HCT116 (cell line): ENCODE measurements around the gene PIWIL4. TPM values are rescaled to one million over a fixed set of nuclear protein-coding genes. Genes with fewer than 3 reads are reported as not detected.

Source experiments
- ATAC-seq: fragments of 200-7000 bp; cut with Tn5 transposase; 2 replicates; pipeline ENCODE4 v1.9.1; 2020; ENCODE audit warnings: mild to moderate bottlenecking, moderate library complexity
- BruUV-seq: library from RNA; stranded (reverse); fragments of 400-500 nt; replicated peaks from 2 replicates; lab custom pipeline; 2021; lab: Mats Ljungman, UMichigan
- CTCF ChIA-PET: fragments of 300-600 bp; sonication (Branson Sonifier 250); formaldehyde crosslinking; loops from one replicate; lab custom pipeline; 2021; ENCODE audit warnings: antibody characterized with exemption; lab: Charles Lee
- POLR2A ChIA-PET: fragments of 300-600, 350-600 bp; sonication (Branson Sonifier 250); formaldehyde crosslinking; loops from one replicate; lab custom pipeline; 2021; ENCODE audit warnings: antibody characterized with exemption; lab: Charles Lee
- RAD21 ChIA-PET, 2 experiments: fragments of 300-600 bp; sonication (Branson Sonifier 250); formaldehyde crosslinking; loops; one replicate each; lab custom pipeline; 2023; ENCODE audit warnings: low total read pairs in 2 of 2; ENCODE audit not compliant: uncharacterized antibody in 2 of 2, unreplicated experiment in 2 of 2, low non-redundant PET in 1 of 2; lab: Charles Lee
- DNase-seq: peaks from one replicate; pipeline ENCODE4 v3.0.0-alpha.2; 2010; ENCODE audit warnings: low read depth, low spot score
- H2AFZ ChIP-seq: fragments of 200-600 bp; shearing (Covaris generic), sonication (generic); 2 replicates; pipeline ENCODE4 v1.6.1; 2017; ENCODE audit warnings: low read depth, mixed run types, mixed read lengths, antibody characterized with exemption, low read length; ENCODE audit not compliant: poor library complexity, severe bottlenecking
- H3K27ac ChIP-seq: 2 replicates; pipeline ENCODE4 v1.5.1; 2012; ENCODE audit warnings: low read depth, low read length
- H3K27me3 ChIP-seq: fragments of 200-600 bp; sonication (generic); 2 replicates; pipeline ENCODE4 v1.6.1; 2016; ENCODE audit warnings: mixed run types, low read length, mixed read lengths; ENCODE audit not compliant: insufficient read depth
- H3K36me3 ChIP-seq, 2 experiments: fragments of 200-500 bp in 1 of 2; fragments of 200-600 bp in 1 of 2; sonication (Bioruptor generic) in 1 of 2; sonication (generic) in 1 of 2; 2 replicates each; pipeline versions ENCODE4 v1.5.1 to v1.6.1; 2014 to 2016; ENCODE audit warnings: low read length in 2 of 2, inconsistent platforms in 1 of 2, mixed read lengths in 1 of 2, mixed run types in 1 of 2; ENCODE audit not compliant: insufficient read depth in 2 of 2, control insufficient read depth in 1 of 2
- H3K4me1 ChIP-seq, 2 experiments: fragments of 200-600 bp in 1 of 2; sonication (generic) in 1 of 2; 2 replicates each; pipeline versions ENCODE4 v1.5.1 to v1.6.1; 2012 to 2017; ENCODE audit warnings: low read length in 2 of 2, inconsistent platforms in 1 of 2, mild to moderate bottlenecking in 1 of 2, mixed read lengths in 1 of 2, mixed run types in 1 of 2, moderate library complexity in 1 of 2; ENCODE audit not compliant: insufficient read depth in 2 of 2, control insufficient read depth in 1 of 2
- H3K4me2 ChIP-seq: fragments of 200-600 bp; sonication (generic); 2 replicates; pipeline ENCODE4 v1.6.1; 2017; ENCODE audit warnings: mixed run types, low read length, mixed read lengths
- H3K4me3 ChIP-seq, 2 experiments: fragments of 200-600 bp in 1 of 2; sonication (generic) in 1 of 2; replicated peaks in 1 of 2; 2 replicates each; pipeline ENCODE4 v1.5.1; 2011 to 2016; ENCODE audit warnings: low read length in 2 of 2, control low read depth in 1 of 2, low read depth in 1 of 2, mild to moderate bottlenecking in 1 of 2, mixed read lengths in 1 of 2, mixed run types in 1 of 2
- H3K79me2 ChIP-seq: fragments of 200-600 bp; sonication (generic); 2 replicates; pipeline ENCODE4 v1.6.1; 2017; ENCODE audit warnings: mild to moderate bottlenecking, mixed run types, low read length, moderate library complexity, mixed read lengths; ENCODE audit not compliant: insufficient read depth
- H3K9ac ChIP-seq: fragments of 200-600 bp; sonication (generic); 2 replicates; pipeline ENCODE4 v1.6.1; 2016; ENCODE audit warnings: low read length, mixed read lengths
- H3K9me2 ChIP-seq: fragments of 200-600 bp; sonication (generic), shearing (Covaris generic); 2 replicates; pipeline ENCODE4 v1.6.1; 2017; ENCODE audit warnings: mixed run types, mild to moderate bottlenecking, moderate library complexity; ENCODE audit not compliant: insufficient read depth
- H3K9me3 ChIP-seq, 2 experiments: fragments of 200-500 bp in 1 of 2; fragments of 200-600 bp in 1 of 2; sonication (Bioruptor generic) in 1 of 2; sonication (generic) in 1 of 2; 2 replicates each; pipeline ENCODE4 v1.6.1; 2014 to 2017; ENCODE audit warnings: low read length in 2 of 2, mixed read lengths in 2 of 2, inconsistent platforms in 1 of 2, low read depth in 1 of 2, mild to moderate bottlenecking in 1 of 2, mixed run types in 1 of 2, moderate library complexity in 1 of 2; ENCODE audit not compliant: control insufficient read depth in 1 of 2, insufficient read depth in 1 of 2
- H4K20me1 ChIP-seq: fragments of 200-600 bp; sonication (generic), shearing (Covaris generic); 2 replicates; pipeline ENCODE4 v1.6.1; 2017; ENCODE audit warnings: mixed run types, mild to moderate bottlenecking, moderate library complexity; ENCODE audit not compliant: insufficient read depth
- CBX3 ChIP-seq: IDR thresholded peaks from 2 replicates; pipeline ENCODE4 v1.6.1; 2012; ENCODE audit warnings: low read depth
- EZH2 ChIP-seq: fragments of 200-600 bp; sonication (generic); IDR thresholded peaks from 2 replicates; pipeline ENCODE4 v1.6.1; 2017; ENCODE audit warnings: antibody characterized with exemption, mixed run types
- EZH2phosphoT487 ChIP-seq: fragments of 200-600 bp; IDR thresholded peaks from 2 replicates; pipeline ENCODE4 v1.6.1; 2018; ENCODE audit warnings: antibody characterized with exemption, borderline replicate concordance
- FOSL1 ChIP-seq: IDR thresholded peaks from 2 replicates; pipeline ENCODE4 v1.6.1; 2012; ENCODE audit warnings: low read depth
- JUND ChIP-seq: IDR thresholded peaks from 2 replicates; pipeline ENCODE4 v1.6.1; 2012
- MAX ChIP-seq: IDR thresholded peaks from 2 replicates; pipeline ENCODE4 v1.6.1; 2012
- POLR2A ChIP-seq: IDR thresholded peaks from 2 replicates; pipeline ENCODE4 v1.7.0; 2011; ENCODE audit warnings: borderline replicate concordance; ENCODE audit not compliant: insufficient read depth, insufficient read length; ENCODE audit errors: extremely low read depth
- POLR2AphosphoS5 ChIP-seq: IDR thresholded peaks from 2 replicates; pipeline ENCODE4 v1.6.1; 2011; ENCODE audit warnings: mild to moderate bottlenecking, low read depth, low read length, moderate library complexity
- RAD21 ChIP-seq: IDR thresholded peaks from 2 replicates; pipeline ENCODE4 v1.6.1; 2012; ENCODE audit warnings: low read depth, mild to moderate bottlenecking
- REST ChIP-seq: IDR thresholded peaks from 2 replicates; pipeline ENCODE4 v1.6.1; 2012; ENCODE audit warnings: low read depth
- SIN3A ChIP-seq: IDR thresholded peaks from 2 replicates; pipeline ENCODE4 v1.6.1; 2012; ENCODE audit warnings: low read depth
- SP1 ChIP-seq: IDR thresholded peaks from 2 replicates; pipeline ENCODE4 v1.6.1; 2012; ENCODE audit warnings: low read depth
- SRF ChIP-seq: IDR thresholded peaks from 2 replicates; pipeline ENCODE4 v1.6.1; 2012; ENCODE audit warnings: low read depth
- ZFX ChIP-seq: fragments of 450-650 bp; IDR thresholded peaks from 2 replicates; pipeline ENCODE4 v1.6.1; 2017
- intact Hi-C: fragments of 100-400 bp; cut with micrococcal nuclease; formaldehyde crosslinking; loops from 2 replicates; pipeline ENCODE4 v1.10.0; 2022
- total RNA-seq: library from RNA; stranded (reverse); gene quantifications from one replicate; pipeline ENCODE4 v1.2.1, GENCODE V29; 2021; ENCODE audit not compliant: unreplicated experiment
- TF ChIP-seq, protein P1 (sequence below), 3 experiments: fragments of 200-600 bp in 1 of 3; sonication (generic) in 1 of 3; IDR thresholded peaks in 2 of 3; conservative IDR thresholded peaks in 1 of 3; 2 replicates each; pipeline ENCODE4 v1.5.1; 2012 to 2017; ENCODE audit warnings: low read depth in 2 of 3, low read length in 2 of 3, antibody characterized with exemption in 1 of 3, borderline replicate concordance in 1 of 3, control low read depth in 1 of 3, mild to moderate bottlenecking in 1 of 3, mixed read lengths in 1 of 3, mixed run types in 1 of 3, moderate library complexity in 1 of 3; ENCODE audit not compliant: insufficient read depth in 1 of 3

Gene PIWIL4
- total RNA-seq, 1 experiment from 2014 or later, result 0.34 TPM

DNA sequence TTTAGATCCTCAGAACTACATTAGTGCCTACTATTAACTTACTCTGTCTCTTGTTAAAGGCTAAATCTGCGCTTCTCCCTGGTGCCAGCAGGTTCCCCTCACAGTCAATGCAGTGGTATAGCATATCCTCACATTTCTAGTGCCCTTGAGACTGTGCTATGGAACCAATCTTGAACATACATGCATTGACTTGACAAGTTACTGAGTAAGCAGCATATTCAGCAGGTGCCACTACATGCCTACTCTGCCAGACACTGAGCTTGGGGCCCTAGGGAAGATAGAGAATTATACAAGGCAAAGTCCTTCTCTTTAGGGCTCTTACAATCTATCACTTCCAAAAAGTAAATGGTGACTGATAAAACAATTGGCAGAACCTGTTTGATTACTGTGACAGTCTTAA is 20.3 kb upstream of the PIWIL4 start:
- no peak overlapping the region for H3K4me2 ChIP-seq
- H3K9ac ChIP-seq, result no peak overlapping the region
- peaks cover 8 to 20% of the 10 kb centered on the region in 2 experiments; a peak in 3 of 4 replicates for H3K4me1 ChIP-seq
- no peaks in the 10 kb centered on the region for H3K9me3 ChIP-seq
- no peaks in the 10 kb centered on the region for H3K36me3 ChIP-seq
- CTCF ChIA-PET, result no interaction called here
- TF ChIP-seq POLR2A (no peak), SRF (no peak), ZFX (no peak), POLR2AphosphoS5 (no peak)
- BruUV-seq, result no TSS peak
- POLR2A ChIA-PET, result no interaction called here
- intact Hi-C loops, result no loop called here
- no peaks in the 10 kb centered on the region for H3K27me3 ChIP-seq
- ATAC-seq, result no peak
- H2AFZ ChIP-seq, result no peak overlapping the region
- DNase-seq, result no peak
- RAD21 ChIA-PET, result no interaction called here
- no peaks in the 10 kb centered on the region for H4K20me1 ChIP-seq
- H3K79me2 ChIP-seq, result peaks cover 9% of the 10 kb centered on the region; the same call in 1 of the 2 replicates
- no peaks in the 10 kb centered on the region for H3K9me2 ChIP-seq
- H3K27ac ChIP-seq, result no peak overlapping the region
- H3K4me3 ChIP-seq, result no peak overlapping the region

DNA sequence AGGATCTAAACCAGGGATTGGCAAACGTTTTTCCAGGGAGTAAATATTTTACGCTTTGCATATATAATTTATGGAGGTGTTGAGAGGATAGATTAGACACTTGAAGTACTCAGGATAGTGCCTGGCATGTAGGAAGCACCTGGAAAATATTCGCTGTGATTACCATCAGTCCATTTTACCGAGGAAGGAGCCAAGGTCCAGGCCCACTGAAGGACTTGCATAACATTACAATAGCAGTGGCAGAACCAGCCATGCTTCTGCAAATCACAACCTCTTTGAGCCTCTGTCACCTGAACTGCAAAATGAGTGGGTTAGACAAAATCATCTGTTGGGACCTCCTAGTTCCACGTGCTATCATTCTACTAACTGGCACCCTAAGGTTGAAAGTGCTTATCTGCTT is 18.0 kb upstream of the PIWIL4 start:
- no peaks in the 10 kb centered on the region for H3K9me2 ChIP-seq
- CTCF ChIA-PET, result no interaction called here
- H3K79me2 ChIP-seq, result peaks cover 9% of the 10 kb centered on the region; the same call in 1 of the 2 replicates
- no peaks in the 10 kb centered on the region for H3K36me3 ChIP-seq
- H2AFZ ChIP-seq, result no peak overlapping the region
- RAD21 ChIA-PET, result no interaction called here
- DNase-seq, result no peak
- TF ChIP-seq CBX3, result no peak
- no peak for TF ChIP-seq JUND
- TF ChIP-seq, protein P1, sequence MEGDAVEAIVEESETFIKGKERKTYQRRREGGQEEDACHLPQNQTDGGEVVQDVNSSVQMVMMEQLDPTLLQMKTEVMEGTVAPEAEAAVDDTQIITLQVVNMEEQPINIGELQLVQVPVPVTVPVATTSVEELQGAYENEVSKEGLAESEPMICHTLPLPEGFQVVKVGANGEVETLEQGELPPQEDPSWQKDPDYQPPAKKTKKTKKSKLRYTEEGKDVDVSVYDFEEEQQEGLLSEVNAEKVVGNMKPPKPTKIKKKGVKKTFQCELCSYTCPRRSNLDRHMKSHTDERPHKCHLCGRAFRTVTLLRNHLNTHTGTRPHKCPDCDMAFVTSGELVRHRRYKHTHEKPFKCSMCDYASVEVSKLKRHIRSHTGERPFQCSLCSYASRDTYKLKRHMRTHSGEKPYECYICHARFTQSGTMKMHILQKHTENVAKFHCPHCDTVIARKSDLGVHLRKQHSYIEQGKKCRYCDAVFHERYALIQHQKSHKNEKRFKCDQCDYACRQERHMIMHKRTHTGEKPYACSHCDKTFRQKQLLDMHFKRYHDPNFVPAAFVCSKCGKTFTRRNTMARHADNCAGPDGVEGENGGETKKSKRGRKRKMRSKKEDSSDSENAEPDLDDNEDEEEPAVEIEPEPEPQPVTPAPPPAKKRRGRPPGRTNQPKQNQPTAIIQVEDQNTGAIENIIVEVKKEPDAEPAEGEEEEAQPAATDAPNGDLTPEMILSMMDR (IDR thresholded peaks at IDR 0.05 in 2 of 3, conservative IDR thresholded peaks at IDR 0.05 in 1 of 3; ENCODE audit: borderline replicate concordance in 1 of 3, insufficient read depth in 1 of 3, low read depth in 2 of 3, low read length in 2 of 3), result no peak
- no peak for TF ChIP-seq FOSL1
- TF ChIP-seq MAX, result no peak
- no peak for TF ChIP-seq SP1
- TF ChIP-seq POLR2AphosphoS5, result no peak
- no peak for TF ChIP-seq RAD21
- TF ChIP-seq REST, result no peak
- no peak for TF ChIP-seq EZH2phosphoT487
- TF ChIP-seq SIN3A, result no peak
- no peak for TF ChIP-seq POLR2A
- no peak for TF ChIP-seq EZH2
- H3K9ac ChIP-seq, result no peak overlapping the region
- H3K4me1 ChIP-seq, result peaks cover 0 to 10% of the 10 kb centered on the region in 2 experiments; a peak in 2 of 4 replicates
- no peak overlapping the region for H3K27ac ChIP-seq
- no peaks in the 10 kb centered on the region for H3K27me3 ChIP-seq
- no peak overlapping the region for H3K4me3 ChIP-seq
- intact Hi-C loops, result no loop called here
- no peak for ATAC-seq
- POLR2A ChIA-PET, result no interaction called here
- H4K20me1 ChIP-seq, result no peaks in the 10 kb centered on the region
- H3K4me2 ChIP-seq, result no peak overlapping the region
- no peaks in the 10 kb centered on the region for H3K9me3 ChIP-seq
- BruUV-seq, result no TSS peak
